ENCODE results near the gene SPATS2L.

The SPATS2L gene

DNA sequence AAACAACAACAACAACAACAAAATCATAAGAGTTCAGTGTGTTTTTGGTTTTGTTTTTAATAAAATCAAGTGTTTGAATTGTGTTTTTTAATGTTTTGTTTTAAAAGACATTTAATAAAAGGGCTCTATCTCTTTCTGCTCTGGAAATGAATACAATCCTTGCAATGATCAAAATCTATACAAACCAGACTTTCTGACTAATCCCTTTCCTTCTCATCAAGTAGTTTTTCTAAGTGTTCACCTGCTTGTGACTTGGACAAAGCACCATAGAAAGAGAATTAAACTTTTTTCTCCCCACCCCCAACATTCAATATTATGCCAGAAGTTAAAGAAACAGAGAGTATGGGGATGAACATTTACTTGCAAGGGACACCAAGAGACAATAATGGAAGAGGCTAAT, 142.0 kb downstream of the SPATS2L start:
- DNase-seq, result no peak

DNA sequence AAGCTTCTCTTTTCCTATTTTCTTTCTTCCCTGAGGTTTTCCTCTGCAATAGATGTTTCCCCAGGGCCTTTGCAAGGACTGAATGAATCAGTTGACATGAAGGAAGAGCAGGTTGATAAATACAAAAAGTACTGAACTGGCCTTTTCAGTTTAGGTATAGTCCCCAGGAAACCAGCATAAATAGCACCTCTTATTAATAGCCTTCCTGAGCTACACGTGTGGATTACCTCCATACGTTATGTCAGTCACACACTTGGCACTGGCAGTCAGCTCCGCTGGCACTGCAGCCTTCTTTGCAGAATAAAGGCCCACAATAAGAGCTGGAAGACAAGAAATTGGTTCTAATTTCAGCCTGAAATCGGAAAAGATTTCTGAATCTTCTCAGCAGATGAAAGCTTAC, 142.7 kb downstream of the SPATS2L start:
- DNase-seq, result no peak

DNA sequence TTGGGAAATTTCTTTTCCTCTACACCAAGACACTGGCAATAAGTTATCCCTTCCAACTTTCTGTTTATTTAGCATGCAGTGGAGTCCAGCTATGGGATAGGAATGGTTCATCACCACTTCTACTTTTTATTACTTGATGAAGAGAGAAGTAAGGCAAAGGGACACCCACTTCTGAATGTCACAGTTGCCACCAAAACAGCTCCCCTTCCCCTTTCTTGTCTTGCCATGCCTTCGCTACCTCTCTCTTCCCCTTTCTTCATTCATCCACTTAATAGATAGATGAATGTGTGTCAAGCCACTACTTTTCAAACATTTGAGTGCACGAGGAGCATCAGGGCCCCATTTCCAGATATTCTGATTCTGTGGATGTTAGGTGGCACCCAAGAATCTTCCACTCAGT, 143.8 kb downstream of the SPATS2L start:
- DNase-seq, result no peak

DNA sequence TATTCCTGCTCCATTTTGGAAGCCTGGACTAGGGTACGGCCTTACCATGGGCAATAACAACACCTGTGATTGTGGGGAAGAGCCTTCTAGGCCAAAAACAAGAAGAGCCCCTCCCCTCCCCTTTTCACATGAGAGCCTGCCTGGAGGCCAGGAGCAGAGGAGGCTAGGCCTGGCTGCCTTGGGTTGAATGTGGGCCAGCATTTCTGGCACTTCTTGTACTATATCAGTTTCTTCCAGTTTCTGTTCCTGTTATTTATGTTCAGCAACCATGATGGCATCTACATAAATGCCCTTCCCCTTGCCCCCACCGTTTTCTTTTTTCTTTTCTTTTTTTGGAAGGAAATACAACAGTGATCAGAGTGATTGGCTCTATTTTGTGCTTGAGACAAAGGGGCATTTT, 145.0 kb downstream of the SPATS2L start:
- no peak for DNase-seq

DNA sequence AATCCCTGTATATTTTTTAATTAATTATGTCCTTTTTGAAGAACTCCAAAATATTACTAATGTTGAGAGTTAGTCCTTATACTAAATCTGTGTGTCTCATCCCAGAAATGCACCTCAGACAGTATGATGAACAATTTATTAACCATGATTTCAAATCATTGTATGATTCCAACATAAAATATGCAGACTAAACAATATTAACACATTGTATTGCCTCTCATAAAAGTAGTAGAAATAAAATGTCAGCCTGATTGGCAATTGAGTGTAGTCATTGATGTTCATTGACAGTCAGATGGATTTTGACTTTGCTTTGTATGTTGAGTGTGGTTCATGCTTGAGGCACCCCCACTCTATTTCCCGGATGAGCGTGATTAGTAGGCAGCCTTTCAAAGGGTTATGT, 145.9 kb downstream of the SPATS2L start:
- DNase-seq, result no peak

DNA sequence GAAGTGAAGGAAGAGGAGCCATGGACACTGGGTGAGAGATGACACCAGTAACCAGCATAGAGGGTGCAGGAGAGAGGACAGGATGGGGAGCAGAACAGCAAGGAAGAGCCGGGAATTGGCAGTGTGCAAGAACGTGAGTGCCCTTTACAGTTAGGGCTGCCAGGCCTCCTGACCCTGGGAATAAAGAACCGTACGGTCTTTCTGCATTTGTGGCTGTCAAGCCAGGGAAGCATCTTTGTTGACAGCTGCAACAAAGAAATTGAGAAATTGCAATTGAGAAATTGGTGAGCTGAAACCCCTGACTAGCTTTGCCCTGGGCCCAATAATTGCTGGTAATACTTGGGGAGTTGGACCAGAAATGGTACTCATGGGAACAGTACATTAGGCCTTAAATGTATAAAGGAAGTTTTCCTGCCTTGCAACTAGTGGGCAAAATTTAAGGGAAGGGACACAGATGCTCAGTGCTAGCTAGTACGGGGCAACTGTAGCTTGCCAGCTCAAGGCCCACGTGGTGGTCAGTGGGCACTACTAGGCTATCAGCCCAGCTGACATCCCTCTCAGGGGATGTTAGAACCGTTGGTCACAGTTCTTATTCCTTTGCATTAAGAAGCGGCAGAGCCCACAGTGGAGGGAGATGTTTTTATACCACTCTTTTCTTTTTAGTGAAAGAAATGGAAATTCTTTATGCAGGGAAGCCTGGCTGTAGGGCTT, 146.8 kb downstream of the SPATS2L start:
- no peak for DNase-seq

DNA sequence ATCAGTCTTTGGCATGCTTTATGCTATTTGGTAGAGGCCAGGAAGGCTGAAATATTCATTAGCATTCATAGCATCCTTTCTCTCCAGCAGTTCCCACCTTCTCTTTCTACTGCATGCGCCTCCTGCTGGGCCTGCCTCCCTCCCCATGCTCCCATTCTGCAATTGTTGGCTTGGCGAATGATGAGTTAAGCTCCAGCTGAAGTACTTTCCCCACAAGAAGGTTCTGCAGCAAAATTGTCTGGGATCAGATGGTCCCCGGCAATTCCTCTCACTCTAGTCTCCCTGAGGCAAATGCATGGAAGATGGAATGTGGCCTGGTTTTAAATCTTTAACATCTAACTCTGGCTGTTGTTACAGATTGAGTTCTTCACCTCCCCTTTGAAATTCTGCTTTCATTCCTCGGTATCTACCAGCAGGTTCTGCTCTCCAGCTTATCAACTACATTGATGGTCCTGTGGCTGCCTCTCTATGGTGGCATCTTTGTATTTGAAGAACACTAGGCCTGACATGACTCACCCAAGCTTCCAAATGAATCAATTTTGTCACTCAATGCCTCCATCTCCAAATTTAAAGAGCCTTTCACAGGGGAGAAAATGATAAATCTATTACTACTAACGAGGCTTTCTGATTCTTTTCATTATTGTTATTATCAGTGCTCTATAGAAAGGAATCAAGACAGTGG, 147.5 kb downstream of the SPATS2L start:
- DNase-seq, result no peak

DNA sequence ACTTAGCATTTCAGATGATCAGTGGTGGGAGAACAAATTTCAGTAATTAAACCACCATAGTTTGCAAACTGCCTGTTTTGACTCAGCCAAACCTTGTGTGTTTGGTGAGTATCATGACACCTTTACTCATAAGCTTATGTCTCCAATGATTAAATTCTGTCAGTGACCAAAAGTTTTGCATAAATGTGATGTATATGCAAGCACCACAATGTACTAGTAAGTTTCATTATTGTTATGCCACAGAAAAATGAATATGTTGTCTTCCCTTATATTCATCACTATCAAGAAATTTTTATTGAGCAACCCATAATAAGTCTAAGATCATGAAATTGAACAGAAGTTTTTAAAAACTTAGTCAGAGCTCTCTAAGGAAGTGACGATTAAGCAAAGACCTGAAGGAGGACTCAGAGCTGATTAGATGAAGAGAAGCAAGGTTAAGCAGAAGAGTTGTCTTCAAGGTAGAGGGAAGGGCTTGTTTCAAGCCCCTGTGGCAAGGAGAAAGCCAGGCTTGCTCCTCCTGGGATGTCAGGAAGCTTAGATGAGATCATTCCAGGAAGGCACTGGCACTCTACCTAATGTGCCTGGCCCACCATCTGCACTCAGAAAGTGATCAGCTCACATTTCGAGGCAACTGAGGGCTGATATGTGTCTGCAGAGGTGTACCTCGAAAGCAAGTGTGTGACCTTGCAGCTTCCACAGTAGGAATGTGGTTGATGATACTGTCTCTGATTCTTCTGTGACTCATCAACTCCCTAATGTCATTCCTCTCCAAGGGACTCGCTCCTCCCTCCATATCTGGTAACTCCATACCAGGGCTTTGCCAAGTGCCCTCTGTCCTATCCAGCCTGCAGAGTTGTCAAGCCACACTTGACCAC, 148.7 kb downstream of the SPATS2L start:
- no peak for DNase-seq

DNA sequence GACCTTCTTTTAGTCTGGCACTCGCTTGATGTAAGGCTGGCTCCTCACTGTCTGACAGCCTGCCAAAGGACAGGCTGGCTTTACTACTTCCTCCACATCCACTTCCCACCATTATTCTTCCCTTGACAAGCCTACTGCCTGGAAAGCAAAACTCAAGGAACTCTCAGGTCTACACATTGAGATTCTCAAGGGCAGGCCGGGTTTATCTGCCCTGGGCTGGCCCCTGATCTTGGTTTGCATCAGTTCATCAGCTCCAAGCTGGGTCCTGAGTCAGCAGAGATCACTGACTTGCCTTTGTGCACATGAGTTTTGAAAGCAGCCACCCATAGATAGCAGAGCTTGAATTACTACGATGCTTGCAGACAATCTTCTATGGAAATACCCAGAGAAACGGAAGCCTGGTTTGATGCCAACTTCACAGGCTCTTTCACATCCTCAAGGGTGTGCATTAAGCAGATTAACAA, 149.5 kb downstream of the SPATS2L start:
- DNase-seq, result no peak

DNA sequence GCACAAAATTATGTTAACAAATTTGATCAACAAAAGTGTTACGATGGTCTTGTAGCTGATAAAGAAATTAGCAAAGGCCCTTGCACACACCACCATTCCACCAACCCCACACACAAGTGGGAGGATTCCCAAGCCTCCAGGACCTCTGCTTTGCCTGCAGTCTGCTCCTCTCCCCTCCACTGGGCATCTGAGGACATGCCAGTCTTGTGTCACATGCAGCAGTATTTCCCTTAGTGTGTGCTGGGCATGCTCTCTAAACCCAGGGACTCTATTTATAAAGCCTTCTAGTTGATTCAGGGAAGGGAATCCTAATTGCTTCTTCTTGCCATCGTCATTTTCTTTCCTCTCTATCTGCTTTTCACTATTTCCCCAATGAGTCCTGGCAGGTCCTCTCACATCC, 150.1 kb downstream of the SPATS2L start:
- DNase-seq, result no peak

DNA sequence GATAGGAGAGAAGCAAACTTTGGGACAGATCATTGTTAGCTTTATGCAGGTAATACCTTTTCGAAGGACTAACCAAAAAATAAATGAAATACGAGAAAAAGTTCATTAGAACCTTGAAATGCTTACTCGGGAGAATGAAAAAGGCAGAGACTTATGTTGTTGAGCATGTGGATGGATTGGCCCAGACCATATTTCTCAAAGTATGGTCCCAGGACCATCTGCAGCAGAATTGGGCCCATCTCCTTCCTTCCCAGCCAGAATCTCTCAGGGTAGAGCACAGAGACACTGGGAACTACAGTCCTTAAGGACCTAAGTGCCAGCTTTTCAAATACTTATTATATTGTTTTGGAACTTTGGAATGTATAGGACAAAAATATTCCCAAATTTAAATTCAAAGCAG, 152.6 kb downstream of the SPATS2L start:
- DNase-seq, result no peak

DNA sequence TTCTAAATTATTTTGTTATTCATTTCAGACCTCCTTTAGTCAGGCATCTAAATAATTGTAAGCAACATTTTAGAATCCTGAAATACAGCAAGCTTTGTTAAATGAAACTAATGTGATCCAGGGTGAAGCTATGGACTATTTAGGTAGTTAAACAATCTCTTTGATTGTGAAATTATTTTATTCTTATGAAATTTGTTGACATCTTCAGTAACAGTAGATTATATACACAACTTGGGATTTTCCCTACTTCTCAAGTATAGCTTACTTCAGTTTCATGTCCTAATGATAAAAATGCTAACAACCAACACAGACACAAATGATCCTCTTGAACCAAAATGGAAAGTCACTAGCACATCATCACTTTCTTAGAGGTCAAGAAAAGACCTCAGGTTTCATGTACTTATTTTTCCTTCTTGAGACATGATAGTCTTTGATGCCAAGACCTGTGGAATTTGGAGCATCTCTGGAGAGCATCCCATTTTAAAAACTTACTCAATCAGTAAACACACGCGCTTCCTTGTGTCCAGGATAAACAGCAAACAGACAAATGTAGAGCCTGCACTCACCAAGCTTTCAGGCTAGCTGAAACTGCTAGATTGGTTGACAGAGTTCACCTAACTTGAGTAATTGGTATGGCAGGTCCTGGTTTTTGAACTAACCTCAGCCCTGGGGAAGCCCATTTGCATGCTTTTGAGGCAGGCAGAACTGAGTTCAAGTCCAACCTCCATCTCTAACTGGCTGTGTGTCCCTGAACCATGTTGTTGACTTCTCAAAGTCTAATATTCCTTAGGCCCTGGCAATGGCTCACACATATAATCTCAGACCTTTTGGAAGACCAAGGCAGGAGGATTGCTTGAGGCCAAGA, 155.6 kb downstream of the SPATS2L start:
- no peak for DNase-seq

DNA sequence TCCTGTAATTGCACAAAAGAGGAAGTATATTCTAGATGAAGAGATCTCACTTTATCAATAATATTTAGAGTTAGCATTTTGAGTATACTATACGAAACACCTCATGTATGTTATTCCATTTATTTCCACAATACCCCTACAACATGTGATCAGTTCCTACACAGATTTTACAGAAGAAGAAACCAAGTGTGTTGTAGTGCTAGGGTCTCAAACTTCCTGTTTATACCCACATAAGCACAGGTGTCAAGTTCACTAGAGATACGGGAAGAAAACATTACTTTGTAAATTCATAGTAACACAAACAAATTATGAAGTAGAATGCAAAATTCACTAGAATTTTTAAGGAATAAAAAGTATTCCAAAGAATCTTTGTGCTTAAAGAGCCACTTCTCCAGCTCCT, 157.0 kb downstream of the SPATS2L start:
- DNase-seq, result no peak

DNA sequence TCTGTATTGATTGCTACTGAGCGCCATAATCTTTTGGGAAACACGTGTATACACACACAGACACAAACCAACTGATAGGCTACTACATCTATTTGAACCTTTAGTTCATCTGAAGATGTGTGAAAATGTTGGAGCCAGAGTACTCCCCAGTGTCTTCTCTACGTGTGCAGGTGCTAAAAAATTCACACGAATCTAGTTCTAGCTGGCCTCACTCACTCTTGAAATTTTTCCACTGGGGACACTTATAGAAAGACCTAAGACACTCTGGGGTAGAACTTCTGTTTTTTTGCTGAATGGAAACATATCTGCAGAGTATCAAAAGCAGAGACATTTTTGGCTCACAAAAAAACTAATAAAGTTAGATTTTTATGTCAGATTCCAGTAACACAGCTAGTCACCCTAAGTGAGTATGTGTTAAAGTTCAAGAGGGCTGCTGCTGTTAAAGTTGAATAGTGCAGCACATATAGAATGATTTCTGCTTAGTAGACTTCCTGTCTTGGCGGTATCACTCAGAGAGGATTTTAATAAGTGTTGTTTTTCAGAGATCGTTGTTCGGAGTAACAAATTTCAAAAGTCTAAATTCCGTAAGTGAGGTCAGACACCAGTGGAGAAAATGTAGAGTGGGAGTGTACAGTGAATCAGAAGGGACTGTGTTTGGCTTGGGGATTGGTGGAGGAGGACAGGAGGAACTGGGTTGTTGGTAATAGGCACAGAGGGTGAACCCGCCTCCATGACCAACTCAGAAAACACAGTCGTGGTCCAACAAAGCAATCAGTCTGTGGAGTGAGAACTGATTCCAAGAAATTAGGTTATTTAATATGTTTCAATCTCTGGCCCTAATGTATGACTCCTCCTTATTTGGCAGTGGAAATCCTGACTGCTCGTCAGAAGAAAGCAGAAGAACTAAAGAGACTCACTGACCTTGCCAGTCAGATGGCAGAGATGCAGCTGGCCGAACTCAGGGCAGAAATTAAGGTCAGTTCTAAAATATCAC, 160.2 kb downstream of the SPATS2L start:
- no peak for DNase-seq

DNA sequence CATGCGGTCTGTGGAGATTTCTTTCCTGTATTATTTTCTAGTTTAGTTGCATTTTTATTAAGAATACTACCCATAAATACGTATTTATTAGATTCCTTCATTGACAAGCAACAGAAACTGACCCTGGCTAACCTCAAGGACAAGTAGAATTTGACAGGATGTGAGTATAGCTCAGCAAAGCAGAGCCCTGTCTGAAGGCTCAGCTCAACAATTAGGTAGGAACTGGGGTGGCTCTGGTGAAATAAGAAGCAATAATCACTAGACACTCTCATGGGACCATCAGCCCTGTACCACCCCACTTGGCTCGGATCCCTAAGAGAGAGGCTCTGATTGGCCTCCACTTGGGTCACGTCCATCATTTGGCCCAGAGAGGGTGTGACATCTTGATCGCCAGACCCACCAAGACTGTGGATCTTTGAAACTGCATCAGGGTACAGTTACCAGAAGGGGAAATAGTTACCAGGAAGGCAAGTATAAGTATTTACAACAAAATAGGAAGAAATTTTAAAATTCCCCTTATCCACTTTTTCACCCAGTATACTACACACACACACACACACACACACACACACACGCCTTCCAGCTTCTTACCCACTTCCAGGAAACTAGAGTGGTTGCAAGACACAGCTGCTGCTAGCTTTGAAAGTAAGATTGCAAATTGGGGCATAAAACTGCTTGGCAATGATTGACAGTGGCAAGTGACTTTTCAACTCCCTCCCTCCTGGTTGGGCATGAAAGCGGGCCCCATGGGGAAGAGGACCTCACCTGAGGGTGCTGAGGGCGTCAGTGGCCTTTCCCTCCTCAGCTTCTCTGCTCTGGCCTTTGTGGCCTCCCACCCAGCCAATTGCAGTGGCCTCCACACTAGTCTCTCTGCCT, 161.6 kb downstream of the SPATS2L start:
- DNase-seq, result no peak

DNA sequence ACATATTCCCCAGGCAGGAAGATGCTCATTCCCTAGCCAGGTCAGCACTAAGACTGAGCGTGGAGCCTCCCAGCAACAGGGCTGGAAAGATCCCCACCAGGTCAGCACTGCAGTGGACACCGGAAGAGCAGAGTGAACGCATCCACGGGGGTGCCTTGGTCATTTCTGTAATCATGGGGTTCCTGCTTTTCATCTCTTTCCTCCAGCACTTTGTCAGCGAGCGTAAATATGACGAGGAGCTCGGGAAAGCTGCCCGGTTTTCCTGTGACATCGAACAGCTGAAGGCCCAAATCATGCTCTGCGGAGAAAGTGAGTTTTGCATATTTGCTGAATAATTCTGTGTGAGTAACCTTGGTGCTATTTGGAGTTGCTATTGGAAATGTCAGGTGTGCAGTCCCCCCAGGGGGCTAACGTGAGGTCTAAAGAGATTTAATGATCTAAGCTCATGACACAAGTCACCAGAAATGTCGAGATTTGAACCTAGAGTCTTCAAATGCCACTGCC, 163.3 kb downstream of the SPATS2L start:
- DNase-seq, result no peak

DNA sequence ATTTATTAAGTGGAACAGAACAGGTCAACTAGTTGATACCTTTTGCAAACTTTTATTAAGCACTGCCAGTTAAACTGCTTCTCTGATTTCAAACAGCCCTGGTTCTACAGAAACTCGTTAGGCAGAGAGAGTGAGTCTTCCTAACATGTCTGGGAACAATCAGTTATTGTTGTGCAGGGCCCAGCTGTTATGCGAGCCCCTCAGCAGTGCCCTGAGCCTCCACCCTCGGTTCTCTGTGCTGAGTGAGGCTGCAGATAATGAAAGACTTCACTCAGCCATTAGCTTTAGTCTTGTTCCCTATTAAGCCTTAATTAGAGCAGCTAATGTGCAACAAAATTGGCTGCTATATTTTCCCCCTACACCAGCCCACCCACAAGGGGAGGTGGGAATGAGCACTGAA, 163.7 kb downstream of the SPATS2L start:
- peak; percentile 26 for DNase-seq

DNA sequence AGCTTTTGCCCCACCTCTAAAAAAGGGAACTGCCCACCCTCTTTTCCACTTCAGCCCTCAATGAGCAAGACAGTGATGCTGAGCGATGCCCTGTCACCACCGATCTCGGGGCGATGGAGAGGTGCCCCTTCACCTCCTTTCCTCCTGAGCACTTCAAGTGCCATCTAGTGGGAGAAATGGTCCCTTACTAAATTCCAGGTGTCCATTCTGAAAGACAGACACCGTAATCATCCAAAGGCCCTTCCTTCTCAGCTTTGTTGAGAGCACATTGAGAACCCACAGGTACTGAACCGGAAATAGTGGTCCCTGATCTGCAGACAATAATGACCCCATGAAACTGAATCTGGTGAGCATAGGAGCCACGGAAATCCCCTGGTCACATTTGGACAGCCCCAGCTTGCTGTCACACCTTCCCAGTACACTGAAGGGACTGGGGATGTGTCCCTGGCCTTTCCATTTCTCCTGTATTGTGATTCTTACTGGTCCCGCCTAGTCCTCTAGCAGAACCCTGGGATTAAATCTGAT, 164.9 kb downstream of the SPATS2L start:
- peak; percentile 51 for DNase-seq

DNA sequence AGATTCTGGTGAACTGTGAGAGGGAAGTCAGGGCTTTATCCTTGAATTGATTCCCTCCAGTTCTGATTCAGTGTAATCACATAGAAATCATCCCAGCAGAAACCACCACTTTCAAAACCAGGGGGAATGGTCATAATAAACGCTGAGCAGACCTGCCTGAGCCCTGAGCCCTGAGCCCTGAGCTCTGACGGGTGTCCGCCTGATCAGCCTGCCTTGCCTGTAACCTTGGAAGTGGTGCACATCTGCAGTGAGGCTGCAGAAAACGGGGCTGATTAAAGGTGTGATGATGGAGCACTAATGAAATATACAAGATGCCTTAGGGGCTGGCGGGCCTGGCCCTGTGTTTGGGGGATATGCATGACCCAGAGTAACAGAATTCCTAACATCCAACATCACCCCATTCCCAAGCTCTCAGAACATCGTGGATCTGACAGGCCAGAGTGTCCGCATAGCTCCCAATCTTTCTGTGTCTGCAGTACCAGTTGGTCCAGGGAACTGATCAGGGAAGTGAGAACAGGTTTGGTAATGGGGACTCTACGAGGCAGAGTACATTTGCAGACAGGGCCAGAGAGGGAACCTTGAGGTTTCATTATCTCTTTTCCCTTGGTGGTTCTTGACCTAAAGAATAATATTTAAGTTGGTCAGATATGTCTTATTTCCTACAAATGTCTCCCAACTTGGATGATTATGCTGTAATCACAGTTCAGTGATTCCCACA, 165.6 kb downstream of the SPATS2L start:
- no peak for DNase-seq
